ENCODE measurements around the gene SEZ6L. TPM values are rescaled to one million over a fixed set of nuclear protein-coding genes. Genes with fewer than 3 reads are reported as not detected.

Gene SEZ6L
- total RNA-seq, 2 experiments from 2014 or later = 0.05 TPM; not detected in 1

- no peak overlapping the region for H3K4me3 ChIP-seq (ENCODE audit: low read length)
- H3K36me3 ChIP-seq (ENCODE audit: insufficient read depth, low read length) = no peaks in the 10 kb centered on the region
- no peak for TF ChIP-seq CTCF (IDR thresholded peaks at IDR 0.05)
- ChIA-PET POLR2A (no interaction called here), CTCF (no interaction called here)
- Mint-ChIP-seq H3K27me3 (peaks cover 42% of the 10 kb centered on the region), H3K4me3 (no peak overlapping the region), H3K9me3 (peaks cover 4% of the 10 kb centered on the region), H3K4me1 (ENCODE audit: low read depth) (no peaks in the 10 kb centered on the region), H3K36me3 (ENCODE audit: low read depth) (no peaks in the 10 kb centered on the region), H3K27ac (no peak overlapping the region)
- DNase-seq = no peak
- no peaks in the 10 kb centered on the region for H3K4me1 ChIP-seq (ENCODE audit: insufficient read depth, low read length)
- peaks cover 0 to 6% of the 10 kb centered on the region in 2 experiments for H3K9me3 ChIP-seq (ENCODE audit: control insufficient read depth in 1 of 2, insufficient read depth in 1 of 2, low read length in 2 of 2)
- no peak for ATAC-seq (ENCODE audit: poor library complexity)
- no peak overlapping the region for H3K27ac ChIP-seq (ENCODE audit: low read depth in 1 of 2, low read length in 2 of 2)
- intact Hi-C loops (cut with DNase I, micrococcal nuclease) = no loop called here
- peaks cover 0 to 3% of the 10 kb centered on the region in 2 experiments for H3K27me3 ChIP-seq (ENCODE audit: control insufficient read depth in 1 of 2, insufficient read depth in 2 of 2, low read length in 2 of 2)
These were observed 36.2 kb downstream of the SEZ6L start for GRCh38 chr22:26205494-26205893.

- peaks cover 0 to 7% of the 10 kb centered on the region in 2 experiments for H3K27me3 ChIP-seq (ENCODE audit: control insufficient read depth in 1 of 2, insufficient read depth in 2 of 2, low read length in 2 of 2)
- CTCF ChIA-PET = no interaction called here
- H3K27ac ChIP-seq (ENCODE audit: low read depth in 1 of 2, low read length in 2 of 2) = no peak overlapping the region
- Mint-ChIP-seq H3K4me1 (ENCODE audit: low read depth) (no peaks in the 10 kb centered on the region), H3K27ac (no peak overlapping the region), H3K27me3 (peaks cover 60% of the 10 kb centered on the region), H3K4me3 (no peak overlapping the region), H3K36me3 (ENCODE audit: low read depth) (no peaks in the 10 kb centered on the region), H3K9me3 (peaks cover 4% of the 10 kb centered on the region)
- no peak for ATAC-seq (ENCODE audit: poor library complexity)
- H3K36me3 ChIP-seq (ENCODE audit: insufficient read depth, low read length) = no peaks in the 10 kb centered on the region
- no peak for DNase-seq
- H3K4me1 ChIP-seq (ENCODE audit: insufficient read depth, low read length) = no peaks in the 10 kb centered on the region
- no peak for TF ChIP-seq CTCF (IDR thresholded peaks at IDR 0.05)
- POLR2A ChIA-PET = no interaction called here
- intact Hi-C loops (cut with DNase I, micrococcal nuclease) = no loop called here
- peaks cover 0 to 6% of the 10 kb centered on the region in 2 experiments for H3K9me3 ChIP-seq (ENCODE audit: control insufficient read depth in 1 of 2, insufficient read depth in 1 of 2, low read length in 2 of 2)
- H3K4me3 ChIP-seq (ENCODE audit: low read length) = no peak overlapping the region
These were observed 41.1 kb downstream of the SEZ6L start for GRCh38 chr22:26210334-26210733.

- ATAC-seq (ENCODE audit: poor library complexity) = no peak
- no peaks in the 10 kb centered on the region for H3K36me3 ChIP-seq (ENCODE audit: insufficient read depth, low read length)
- no peaks in the 10 kb centered on the region for H3K4me1 ChIP-seq (ENCODE audit: insufficient read depth, low read length)
- Mint-ChIP-seq H3K36me3 (ENCODE audit: low read depth) (no peaks in the 10 kb centered on the region), H3K4me1 (ENCODE audit: low read depth) (no peaks in the 10 kb centered on the region), H3K27me3 (peaks cover 73% of the 10 kb centered on the region), H3K4me3 (no peak overlapping the region), H3K9me3 (peaks cover 4% of the 10 kb centered on the region), H3K27ac (no peak overlapping the region)
- no peak for TF ChIP-seq CTCF (IDR thresholded peaks at IDR 0.05)
- intact Hi-C loops (cut with DNase I, micrococcal nuclease) = no loop called here
- H3K27me3 ChIP-seq (ENCODE audit: control insufficient read depth in 1 of 2, insufficient read depth in 2 of 2, low read length in 2 of 2) = peaks cover 0 to 9% of the 10 kb centered on the region in 2 experiments
- no peak overlapping the region for H3K4me3 ChIP-seq (ENCODE audit: low read length)
- peaks cover 0 to 6% of the 10 kb centered on the region in 2 experiments for H3K9me3 ChIP-seq (ENCODE audit: control insufficient read depth in 1 of 2, insufficient read depth in 1 of 2, low read length in 2 of 2)
- H3K27ac ChIP-seq (ENCODE audit: low read depth in 1 of 2, low read length in 2 of 2) = no peak overlapping the region
- ChIA-PET POLR2A (no interaction called here), CTCF (no interaction called here)
- DNase-seq = no peak
These were observed 44.6 kb downstream of the SEZ6L start for GRCh38 chr22:26213826-26214225.

All from CD4-positive, alpha-beta T cell (primary cell).